ENCODE data around the gene DSCAM.
"Not testable (repeated sequence)": the region's sequence is repeated elsewhere in the genome, so short reads cannot be mapped to it uniquely, and the experiment has no call there.

The DSCAM gene

GRCh38 chr21:40846587-40847411 lies at the start of gene DSCAM:
DSCAM (minus strand) TSS chr21:40847158; CDS start chr21:40846661, 497 bp downstream.
- no peak for TF ChIP-seq CTCF (IDR thresholded peaks at IDR 0.05; ENCODE audit: low read depth, low read length, missing control alignments)
- no peak within 1 kb of the TSS for H3K4me3 ChIP-seq (replicated peaks; ENCODE audit: low read depth, low read length)
- DNase-seq (ENCODE audit: extremely low read depth, low read depth) = no peak

GRCh38 chr21:40895697-40896096 lies 48.7 kb upstream of the DSCAM start:
- H3K4me3 ChIP-seq (replicated peaks; ENCODE audit: low read depth, low read length); DNase-seq (ENCODE audit: extremely low read depth, low read depth): not testable (repeated sequence)

GRCh38 chr21:40886931-40887330 lies 40.0 kb upstream of the DSCAM start:
- no peak overlapping the region for H3K4me3 ChIP-seq (replicated peaks; ENCODE audit: low read depth, low read length)
- TF ChIP-seq CTCF (IDR thresholded peaks at IDR 0.05; ENCODE audit: low read depth, low read length, missing control alignments) = no peak
- no peak for DNase-seq (ENCODE audit: extremely low read depth, low read depth)

- no peak overlapping the region for H3K4me3 ChIP-seq (replicated peaks; ENCODE audit: low read depth, low read length)
- no peak for TF ChIP-seq CTCF (IDR thresholded peaks at IDR 0.05; ENCODE audit: low read depth, low read length, missing control alignments)
Measured at GRCh38 chr21:40886006-40886405, 39.0 kb upstream of the DSCAM start.

GRCh38 chr21:40882192-40882915 lies 35.4 kb upstream of the DSCAM start:
- no peak overlapping the region for H3K4me3 ChIP-seq (replicated peaks; ENCODE audit: low read depth, low read length)
- DNase-seq (ENCODE audit: extremely low read depth, low read depth) = no peak
- no peak for TF ChIP-seq CTCF (IDR thresholded peaks at IDR 0.05; ENCODE audit: low read depth, low read length, missing control alignments)

More at GRCh38 chr21:40886006-40886405, 39.0 kb upstream of the DSCAM start:
- no peak for DNase-seq (ENCODE audit: extremely low read depth, low read depth)

- no peak for TF ChIP-seq CTCF (IDR thresholded peaks at IDR 0.05; ENCODE audit: low read depth, low read length, missing control alignments)
- H3K4me3 ChIP-seq (replicated peaks; ENCODE audit: low read depth, low read length) = no peak overlapping the region
- no peak for DNase-seq (ENCODE audit: extremely low read depth, low read depth)
Measured at GRCh38 chr21:40881767-40882166, 34.8 kb upstream of the DSCAM start.

- no peak for TF ChIP-seq CTCF (IDR thresholded peaks at IDR 0.05; ENCODE audit: low read depth, low read length, missing control alignments)
- no peak for DNase-seq (ENCODE audit: extremely low read depth, low read depth)
- H3K4me3 ChIP-seq (replicated peaks; ENCODE audit: low read depth, low read length) = no peak overlapping the region
Measured at GRCh38 chr21:40871099-40871498, 24.1 kb upstream of the DSCAM start.
